Glutamatergic neuron (in vitro differentiated cells): ENCODE results near the gene ZNF462. TPM values are rescaled to one million over a fixed set of nuclear protein-coding genes. Genes with fewer than 3 reads are reported as not detected.
A peak's percentile ranks its signal among the peaks of the same experiment; 100 is the strongest.

Source experiments
- DNase-seq: peaks from one replicate; pipeline ENCODE4 v3.0.0; 2022
- H3K27ac Mint-ChIP-seq: one replicate; pipeline ENCODE4 v1.8.0; 2020; ENCODE audit warnings: mild to moderate bottlenecking, mixed read lengths, inconsistent platforms; ENCODE audit not compliant: unreplicated experiment
- H3K27me3 Mint-ChIP-seq: one replicate; pipeline ENCODE4 v1.8.0; 2020; ENCODE audit warnings: mild to moderate bottlenecking, moderate library complexity, mixed read lengths, inconsistent platforms; ENCODE audit not compliant: unreplicated experiment
- H3K36me3 Mint-ChIP-seq: one replicate; pipeline ENCODE4 v1.8.0; 2020; ENCODE audit warnings: mild to moderate bottlenecking, mixed read lengths, inconsistent platforms; ENCODE audit not compliant: unreplicated experiment
- H3K4me1 Mint-ChIP-seq: one replicate; pipeline ENCODE4 v1.8.0; 2020; ENCODE audit warnings: mild to moderate bottlenecking, low read depth, mixed read lengths, inconsistent platforms; ENCODE audit not compliant: unreplicated experiment
- H3K4me3 Mint-ChIP-seq: one replicate; pipeline ENCODE4 v1.8.0; 2020; ENCODE audit warnings: mild to moderate bottlenecking, mixed read lengths, inconsistent platforms; ENCODE audit not compliant: unreplicated experiment
- H3K9me3 Mint-ChIP-seq: one replicate; pipeline ENCODE4 v1.8.0; 2020; ENCODE audit warnings: mild to moderate bottlenecking, moderate library complexity, mixed read lengths, inconsistent platforms; ENCODE audit not compliant: unreplicated experiment
- total RNA-seq: library from RNA; stranded (reverse); fragmentation: NEBNext Ultra II Directional; extraction: Animal tissue kit (Norgen Biotek cat#: 25700); gene quantifications from one replicate; pipeline ENCODE4 v1.2.1, GENCODE V29; 2021; ENCODE audit not compliant: unreplicated experiment
- TF ChIP-seq, protein P1 (sequence below): fragments of 200-600 bp; sonication (generic); IDR thresholded peaks from one replicate; pipeline ENCODE4 v1.5.0; 2021; ENCODE audit not compliant: partially characterized antibody, unreplicated experiment

The ZNF462 gene
- total RNA-seq, 1 donor from 2014 or later, result 259 TPM

- H3K4me3 Mint-ChIP-seq, result no peak overlapping the region
- no peak for DNase-seq
- H3K27me3 Mint-ChIP-seq, result no peaks in the 10 kb centered on the region
- no peak overlapping the region for H3K27ac Mint-ChIP-seq
- H3K9me3 Mint-ChIP-seq, result peaks cover 3% of the 10 kb centered on the region
- peaks cover 6% of the 10 kb centered on the region for H3K36me3 Mint-ChIP-seq
- peaks cover 7% of the 10 kb centered on the region for H3K4me1 Mint-ChIP-seq
- TF ChIP-seq, protein P1, sequence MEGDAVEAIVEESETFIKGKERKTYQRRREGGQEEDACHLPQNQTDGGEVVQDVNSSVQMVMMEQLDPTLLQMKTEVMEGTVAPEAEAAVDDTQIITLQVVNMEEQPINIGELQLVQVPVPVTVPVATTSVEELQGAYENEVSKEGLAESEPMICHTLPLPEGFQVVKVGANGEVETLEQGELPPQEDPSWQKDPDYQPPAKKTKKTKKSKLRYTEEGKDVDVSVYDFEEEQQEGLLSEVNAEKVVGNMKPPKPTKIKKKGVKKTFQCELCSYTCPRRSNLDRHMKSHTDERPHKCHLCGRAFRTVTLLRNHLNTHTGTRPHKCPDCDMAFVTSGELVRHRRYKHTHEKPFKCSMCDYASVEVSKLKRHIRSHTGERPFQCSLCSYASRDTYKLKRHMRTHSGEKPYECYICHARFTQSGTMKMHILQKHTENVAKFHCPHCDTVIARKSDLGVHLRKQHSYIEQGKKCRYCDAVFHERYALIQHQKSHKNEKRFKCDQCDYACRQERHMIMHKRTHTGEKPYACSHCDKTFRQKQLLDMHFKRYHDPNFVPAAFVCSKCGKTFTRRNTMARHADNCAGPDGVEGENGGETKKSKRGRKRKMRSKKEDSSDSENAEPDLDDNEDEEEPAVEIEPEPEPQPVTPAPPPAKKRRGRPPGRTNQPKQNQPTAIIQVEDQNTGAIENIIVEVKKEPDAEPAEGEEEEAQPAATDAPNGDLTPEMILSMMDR, result no peak
Observed at GRCh38 chr9:107034831-107035230, 171.9 kb downstream of the ZNF462 start.

DNA sequence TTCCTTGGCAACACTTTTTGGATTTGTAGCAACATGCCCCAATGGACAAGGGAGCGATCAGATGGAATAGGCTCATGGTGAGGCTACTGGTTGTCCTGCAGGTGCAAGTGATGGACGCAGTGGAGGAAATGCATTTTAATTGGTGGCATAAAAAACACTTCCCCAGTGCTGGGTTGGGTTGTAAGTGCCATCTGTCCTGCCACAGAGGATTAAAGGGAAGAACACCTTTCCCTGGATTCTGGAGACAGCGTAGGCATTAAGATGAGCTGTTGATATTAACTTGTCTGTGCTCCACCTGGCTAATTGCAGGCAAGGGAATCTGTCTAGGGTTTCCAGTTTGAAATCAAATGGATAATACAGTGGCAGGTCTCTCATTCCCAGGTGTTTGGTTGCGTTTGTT, 173.4 kb downstream of the ZNF462 start:
- Mint-ChIP-seq H3K27ac (no peak overlapping the region), H3K9me3 (peaks cover 8% of the 10 kb centered on the region), H3K4me1 (peaks cover 13% of the 10 kb centered on the region)

GRCh38 chr9:107039542-107039941, 176.6 kb downstream of the ZNF462 start:
- TF ChIP-seq, protein P1, result no peak
- peak overlapping the region; percentile 49 for H3K27ac Mint-ChIP-seq
- peaks cover 6% of the 10 kb centered on the region for H3K9me3 Mint-ChIP-seq
- no peaks in the 10 kb centered on the region for H3K36me3 Mint-ChIP-seq
- H3K4me1 Mint-ChIP-seq, result peaks cover 13% of the 10 kb centered on the region
- no peak for DNase-seq
- no peak overlapping the region for H3K4me3 Mint-ChIP-seq
- peaks cover 4% of the 10 kb centered on the region for H3K27me3 Mint-ChIP-seq

More for the DNA sequence above, 173.4 kb downstream of the ZNF462 start:
- TF ChIP-seq, protein P1, result no peak
- DNase-seq, result no peak
- Mint-ChIP-seq H3K27me3 (peaks cover 2% of the 10 kb centered on the region), H3K4me3 (no peak overlapping the region), H3K36me3 (peaks cover 6% of the 10 kb centered on the region)

GRCh38 chr9:107042606-107043005, 179.6 kb downstream of the ZNF462 start:
- peaks cover 1% of the 10 kb centered on the region for H3K36me3 Mint-ChIP-seq
- H3K27ac Mint-ChIP-seq, result no peak overlapping the region
- TF ChIP-seq, protein P1, result no peak
- H3K27me3 Mint-ChIP-seq, result peaks cover 4% of the 10 kb centered on the region
- peaks cover 13% of the 10 kb centered on the region for H3K4me1 Mint-ChIP-seq
- H3K4me3 Mint-ChIP-seq, result no peak overlapping the region
- peaks cover 8% of the 10 kb centered on the region for H3K9me3 Mint-ChIP-seq
- no peak for DNase-seq

- Mint-ChIP-seq H3K27ac (no peak overlapping the region), H3K4me1 (peaks cover 13% of the 10 kb centered on the region), H3K4me3 (peak overlapping the region; percentile 1), H3K36me3 (peaks cover 3% of the 10 kb centered on the region), H3K27me3 (peaks cover 4% of the 10 kb centered on the region), H3K9me3 (peaks cover 9% of the 10 kb centered on the region)
- TF ChIP-seq, protein P1, result no peak
- DNase-seq, result no peak
Observed at GRCh38 chr9:107043886-107044285, 180.9 kb downstream of the ZNF462 start.
